PC-9 (cell line): ENCODE results near the gene GSTA5.

ENCODE experiments used
- EZH2 ChIP-seq: fragments of 200-600 bp; sonication (generic); IDR thresholded peaks from 2 replicates; pipeline ENCODE4 v1.8.0; 2017; ENCODE audit warnings: antibody characterized with exemption, low read depth
- TF ChIP-seq, protein P1 (sequence below): fragments of 200-600 bp; sonication (generic); conservative IDR thresholded peaks from 2 replicates; pipeline ENCODE4 v1.6.1; 2017; ENCODE audit warnings: mixed run types, antibody characterized with exemption, mild to moderate bottlenecking, moderate library complexity

DNA sequence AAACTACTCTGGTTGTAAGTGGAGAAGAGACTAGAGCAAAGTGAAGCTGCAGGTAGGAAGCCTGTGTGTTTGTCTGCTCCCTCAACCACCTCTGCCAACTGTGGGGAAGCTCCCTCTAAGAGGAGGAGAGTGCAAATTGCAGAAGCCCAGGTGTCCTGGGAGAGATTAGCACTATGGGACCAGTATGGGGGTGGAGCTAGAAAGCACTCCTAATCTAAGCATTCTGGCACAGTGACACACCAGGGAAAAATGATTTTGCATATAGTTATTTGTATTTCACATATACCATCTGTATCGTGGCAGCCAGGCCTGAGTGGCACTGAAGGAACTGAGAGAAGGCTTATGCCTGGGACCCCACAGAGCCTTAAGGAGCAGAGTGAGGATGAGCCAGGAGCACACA is 49.8 kb downstream of the GSTA5 start:
- TF ChIP-seq, protein P1, sequence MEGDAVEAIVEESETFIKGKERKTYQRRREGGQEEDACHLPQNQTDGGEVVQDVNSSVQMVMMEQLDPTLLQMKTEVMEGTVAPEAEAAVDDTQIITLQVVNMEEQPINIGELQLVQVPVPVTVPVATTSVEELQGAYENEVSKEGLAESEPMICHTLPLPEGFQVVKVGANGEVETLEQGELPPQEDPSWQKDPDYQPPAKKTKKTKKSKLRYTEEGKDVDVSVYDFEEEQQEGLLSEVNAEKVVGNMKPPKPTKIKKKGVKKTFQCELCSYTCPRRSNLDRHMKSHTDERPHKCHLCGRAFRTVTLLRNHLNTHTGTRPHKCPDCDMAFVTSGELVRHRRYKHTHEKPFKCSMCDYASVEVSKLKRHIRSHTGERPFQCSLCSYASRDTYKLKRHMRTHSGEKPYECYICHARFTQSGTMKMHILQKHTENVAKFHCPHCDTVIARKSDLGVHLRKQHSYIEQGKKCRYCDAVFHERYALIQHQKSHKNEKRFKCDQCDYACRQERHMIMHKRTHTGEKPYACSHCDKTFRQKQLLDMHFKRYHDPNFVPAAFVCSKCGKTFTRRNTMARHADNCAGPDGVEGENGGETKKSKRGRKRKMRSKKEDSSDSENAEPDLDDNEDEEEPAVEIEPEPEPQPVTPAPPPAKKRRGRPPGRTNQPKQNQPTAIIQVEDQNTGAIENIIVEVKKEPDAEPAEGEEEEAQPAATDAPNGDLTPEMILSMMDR, result no peak
- no peak for TF ChIP-seq EZH2
